Panc1 (cell line): ENCODE results near the gene RBMS3. TPM values are rescaled to one million over a fixed set of nuclear protein-coding genes. Genes with fewer than 3 reads are reported as not detected.
"Not testable (repeated sequence)": the region's sequence is repeated elsewhere in the genome, so short reads cannot be mapped to it uniquely, and the experiment has no call there.

Experiments
- ATAC-seq: fragments of 200-7000 bp; cut with Tn5 transposase; 2 replicates; pipeline ENCODE4 v1.9.1; 2020; ENCODE audit warnings: mild to moderate bottlenecking, moderate library complexity
- Bru-seq: library from RNA; stranded (reverse); fragments of 400-500 nt; gene quantifications from one replicate; lab custom pipeline; 2021; lab: Mats Ljungman, UMichigan
- BruChase-seq, 2 experiments: library from RNA; stranded (reverse); fragments of 400-500 nt; gene quantifications; one replicate each; lab custom pipeline; 2021; lab: Mats Ljungman, UMichigan
- BruUV-seq: library from RNA; stranded (reverse); fragments of 400-500 nt; replicated peaks from 2 replicates; lab custom pipeline; 2021; lab: Mats Ljungman, UMichigan
- CTCF ChIA-PET: fragments of 300-600 bp; sonication (Branson Sonifier 250); formaldehyde crosslinking; loops from one replicate; lab custom pipeline; 2022; ENCODE audit warnings: antibody characterized with exemption; lab: Charles Lee
- POLR2A ChIA-PET: fragments of 300-600 bp; sonication (Branson Sonifier 250); formaldehyde crosslinking; loops from one replicate; lab custom pipeline; 2022; ENCODE audit warnings: antibody characterized with exemption; lab: Charles Lee
- DNase-seq: peaks from one replicate; pipeline ENCODE4 v3.0.0-alpha.2; 2010; ENCODE audit warnings: low read depth, low spot score
- H3K27ac ChIP-seq: 2 replicates; pipeline ENCODE4 v1.5.1; 2011; ENCODE audit warnings: mild to moderate bottlenecking, low read length, inconsistent platforms
- H3K27me3 ChIP-seq: fragments of 200-500 bp; sonication (Bioruptor generic); 2 replicates; pipeline ENCODE4 v1.6.0; 2014; ENCODE audit warnings: low read length, inconsistent platforms; ENCODE audit not compliant: control insufficient read depth, insufficient read depth
- H3K36me3 ChIP-seq: fragments of 200-500 bp; sonication (Bioruptor generic); 2 replicates; pipeline ENCODE4 v1.5.1; 2014; ENCODE audit warnings: inconsistent platforms, mild to moderate bottlenecking, low read length, moderate library complexity; ENCODE audit not compliant: control insufficient read depth, insufficient read depth
- H3K4me1 ChIP-seq: 2 replicates; pipeline ENCODE4 v1.5.1; 2011; ENCODE audit warnings: inconsistent platforms, mild to moderate bottlenecking, low read length, moderate library complexity; ENCODE audit not compliant: control insufficient read depth, insufficient read depth
- H3K4me3 ChIP-seq, 2 experiments: 2 replicates each; pipeline ENCODE4 v1.5.1; 2011 to 2012; ENCODE audit warnings: low read depth in 2 of 2, low read length in 2 of 2, mild to moderate bottlenecking in 2 of 2, inconsistent platforms in 1 of 2, moderate library complexity in 1 of 2
- H3K9me3 ChIP-seq: fragments of 200-500 bp; sonication (Bioruptor generic); 2 replicates; pipeline ENCODE4 v1.5.1; 2014; ENCODE audit warnings: low read depth, mild to moderate bottlenecking, inconsistent platforms, low read length, moderate library complexity; ENCODE audit not compliant: control insufficient read depth, insufficient read depth
- POLR2AphosphoS5 ChIP-seq: IDR thresholded peaks from 2 replicates; pipeline ENCODE4 v1.6.1; 2012; ENCODE audit warnings: mild to moderate bottlenecking, low read depth, low read length, moderate library complexity
- SIN3A ChIP-seq: IDR thresholded peaks from 2 replicates; pipeline ENCODE4 v1.6.1; 2012; ENCODE audit warnings: low read depth, mild to moderate bottlenecking, low read length, moderate library complexity, borderline replicate concordance; ENCODE audit not compliant: insufficient read depth
- TCF7L2 ChIP-seq: IDR thresholded peaks from 2 replicates; pipeline ENCODE4 v1.6.1; 2011; ENCODE audit warnings: mild to moderate bottlenecking, low read depth, low read length, inconsistent platforms
- in situ Hi-C: cut with HindIII; loops from 2 replicates; pipeline ENCODE4 v1.10.0; 2016; ENCODE audit warnings: low sequenced_read_pairs, low pct_unique_long_range_greater_than_20kb
- intact Hi-C: fragments of 100-400 bp; cut with micrococcal nuclease; formaldehyde crosslinking; loops from one replicate; pipeline ENCODE4 v1.10.0; 2022; ENCODE audit not compliant: unreplicated experiment
- long read RNA-seq: library from polyadenylated mRNA; unstranded; transcript quantifications from one replicate; pipeline ENCODE4 v2.0.0, GENCODE V29; 2021; ENCODE audit not compliant: unreplicated experiment
- polyA plus RNA-seq: library from polyadenylated mRNA; unstranded; fragments of >200 nt; gene quantifications from one replicate; pipeline ENCODE4 v1.2.1, GENCODE V29; 2012; ENCODE audit warnings: missing spikeins; ENCODE audit not compliant: insufficient read length
- total RNA-seq: library from RNA; stranded (reverse); gene quantifications from one replicate; pipeline ENCODE4 v1.2.1, GENCODE V29; 2021; ENCODE audit not compliant: unreplicated experiment
- TF ChIP-seq, protein P1 (sequence below): fragments of 450-650 bp; IDR thresholded peaks from 2 replicates; pipeline ENCODE4 v1.5.1; 2017; ENCODE audit warnings: mild to moderate bottlenecking
- TF ChIP-seq, protein P2 (sequence below), 2 experiments: IDR thresholded peaks; 2 replicates each; pipeline ENCODE4 v1.6.1; 2011 to 2012; ENCODE audit warnings: low read depth in 2 of 2, control low read depth in 1 of 2, low read length in 1 of 2, mild to moderate bottlenecking in 1 of 2, moderate library complexity in 1 of 2; ENCODE audit not compliant: insufficient read depth in 1 of 2

RBMS3 gene
- total RNA-seq (1.1 TPM), Bru-seq, nascent RNA (percentile 31 among the genes with signal in this experiment), BruChase-seq, experiment 1, labeled RNA remaining after a 2-hour chase (percentile 26 among the genes with signal in this experiment), BruChase-seq, experiment 2, labeled RNA remaining after a 6-hour chase (percentile 26 among the genes with signal in this experiment)
- polyA plus RNA-seq: 0.57 TPM
- long read RNA-seq, partial matches to known transcripts: 0 of 1 reads
- long read RNA-seq, other reads (novel, unspliced or antisense): 1 of 1 reads

DNA sequence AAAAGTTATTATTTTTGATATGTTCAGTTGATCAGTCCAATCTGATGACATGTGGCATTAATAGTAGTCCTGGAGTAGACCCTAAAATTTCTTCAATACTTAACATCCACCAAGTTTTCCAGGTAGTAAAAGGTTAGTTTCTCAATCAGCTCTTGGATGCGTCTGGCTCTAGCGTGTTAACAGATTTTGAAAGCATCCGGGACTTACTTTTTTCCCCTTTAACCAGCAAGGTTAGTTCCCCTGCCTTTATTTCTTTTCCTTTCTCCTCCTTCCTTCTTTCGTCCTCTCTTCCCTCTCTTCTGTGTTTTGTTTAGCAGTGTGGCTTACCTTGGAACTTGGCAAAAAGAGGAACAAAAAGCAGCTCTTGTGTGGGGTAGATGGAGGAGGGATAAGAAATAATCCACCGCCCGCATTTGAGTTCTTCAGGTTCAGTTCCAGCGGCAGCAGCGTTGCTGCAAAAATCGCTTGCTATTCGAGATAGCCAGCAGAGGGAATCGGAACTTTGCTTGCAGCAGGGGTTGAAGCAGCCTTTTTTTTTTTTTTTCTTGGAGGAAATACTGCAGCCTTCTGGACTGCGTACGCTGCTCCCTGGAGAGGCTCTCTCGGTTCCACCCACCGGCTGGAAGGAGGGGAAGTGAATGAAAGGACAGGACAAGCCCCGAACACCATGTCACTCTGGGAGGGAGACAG is at the start of gene RBMS3:
Gene RBMS3, plus strand, starts transcription at position 668 of the 690 bp plus-strand sequence.
- no peaks in the 10 kb centered on the region for H3K4me1 ChIP-seq
- CTCF ChIA-PET: interaction anchor here (0.7 kb wide), 1 partner anchor 109 kb away, joined by 6 read pairs; no protein-coding TSS in a partner anchor
- TF ChIP-seq SIN3A (no peak), TCF7L2 (no peak)
- TF ChIP-seq, protein P1, sequence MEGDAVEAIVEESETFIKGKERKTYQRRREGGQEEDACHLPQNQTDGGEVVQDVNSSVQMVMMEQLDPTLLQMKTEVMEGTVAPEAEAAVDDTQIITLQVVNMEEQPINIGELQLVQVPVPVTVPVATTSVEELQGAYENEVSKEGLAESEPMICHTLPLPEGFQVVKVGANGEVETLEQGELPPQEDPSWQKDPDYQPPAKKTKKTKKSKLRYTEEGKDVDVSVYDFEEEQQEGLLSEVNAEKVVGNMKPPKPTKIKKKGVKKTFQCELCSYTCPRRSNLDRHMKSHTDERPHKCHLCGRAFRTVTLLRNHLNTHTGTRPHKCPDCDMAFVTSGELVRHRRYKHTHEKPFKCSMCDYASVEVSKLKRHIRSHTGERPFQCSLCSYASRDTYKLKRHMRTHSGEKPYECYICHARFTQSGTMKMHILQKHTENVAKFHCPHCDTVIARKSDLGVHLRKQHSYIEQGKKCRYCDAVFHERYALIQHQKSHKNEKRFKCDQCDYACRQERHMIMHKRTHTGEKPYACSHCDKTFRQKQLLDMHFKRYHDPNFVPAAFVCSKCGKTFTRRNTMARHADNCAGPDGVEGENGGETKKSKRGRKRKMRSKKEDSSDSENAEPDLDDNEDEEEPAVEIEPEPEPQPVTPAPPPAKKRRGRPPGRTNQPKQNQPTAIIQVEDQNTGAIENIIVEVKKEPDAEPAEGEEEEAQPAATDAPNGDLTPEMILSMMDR: peak; percentile 67
- peak within 1 kb of the TSS; percentile 43 to 51 for H3K4me3 ChIP-seq
- H3K27me3 ChIP-seq: no peaks in the 10 kb centered on the region
- ATAC-seq: peak; percentile 85
- DNase-seq: no peak
- H3K36me3 ChIP-seq: no peaks in the 10 kb centered on the region
- no peaks in the 10 kb centered on the region for H3K9me3 ChIP-seq
- peak within 1 kb of the TSS; percentile 55 for H3K27ac ChIP-seq
- POLR2A ChIA-PET: interaction anchor here (0.6 kb wide), 2 partner anchors 693 to 958 kb away, joined by 3 to 7 read pairs; no protein-coding TSS in a partner anchor
- BruUV-seq: no TSS peak
- intact Hi-C loops (no loop called here), in situ Hi-C loops (no loop called here)

DNA sequence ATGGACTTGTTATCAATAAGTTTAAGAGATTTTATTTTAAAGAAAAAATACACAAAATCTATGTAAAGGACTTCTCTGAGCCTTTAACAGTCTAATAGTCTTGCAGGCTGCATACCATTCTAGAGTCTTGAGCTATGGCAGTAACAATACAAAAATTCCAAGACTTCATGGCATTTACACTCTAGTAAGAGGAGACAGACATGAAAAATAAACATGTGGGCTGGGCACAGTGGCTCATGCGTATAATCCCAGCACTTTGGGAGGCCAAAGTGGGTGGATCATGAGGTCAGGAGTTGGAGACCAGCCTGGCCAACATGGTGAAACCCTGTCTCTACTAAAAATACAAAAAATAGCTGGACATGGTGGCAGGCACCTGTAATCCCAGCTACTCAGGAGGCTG is 47.7 kb upstream of the RBMS3 start:
- H3K27ac ChIP-seq, H3K36me3 ChIP-seq, DNase-seq, in situ Hi-C loops, intact Hi-C loops, ATAC-seq, H3K27me3 ChIP-seq, H3K4me3 ChIP-seq, BruUV-seq, H3K4me1 ChIP-seq, H3K9me3 ChIP-seq, POLR2A ChIA-PET: not testable (repeated sequence)
- CTCF ChIA-PET: interaction anchor here (0.6 kb wide), 1 partner anchor 18 kb away, joined by 3 read pairs; no protein-coding TSS in a partner anchor

DNA sequence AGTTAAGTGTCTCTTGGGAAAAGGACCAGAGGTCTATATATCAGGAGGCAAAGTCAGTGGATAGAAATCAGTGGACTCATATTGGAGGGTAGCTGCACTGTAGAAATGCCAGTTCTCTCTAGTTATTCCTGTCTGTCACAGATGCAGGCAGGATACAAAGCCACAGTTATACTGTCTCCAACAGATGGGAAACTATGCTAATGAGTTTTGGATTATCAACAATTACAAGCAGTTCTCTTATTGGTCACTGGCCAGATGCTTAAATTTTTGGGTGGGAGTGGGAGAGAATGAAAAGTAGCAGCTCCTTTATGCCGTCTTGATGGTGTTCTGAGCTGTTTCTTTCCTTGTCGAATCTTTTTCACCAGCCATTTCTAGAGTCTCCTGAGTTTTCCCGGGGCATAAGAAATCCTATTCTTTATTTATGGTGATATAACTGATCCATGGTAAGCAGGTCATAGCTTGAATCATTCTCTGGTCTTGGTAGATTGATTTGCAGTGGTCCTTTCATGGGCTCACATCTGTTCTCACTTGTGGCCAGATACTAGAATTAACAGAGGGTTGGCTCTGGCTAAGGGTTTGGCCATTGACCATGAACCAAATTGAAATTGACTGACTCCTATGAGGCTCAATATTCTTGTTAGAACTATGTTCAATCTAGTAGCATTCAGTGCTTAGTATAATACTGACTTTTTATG is 44.6 kb upstream of the RBMS3 start:
- CTCF ChIA-PET: no interaction called here
- TF ChIP-seq TCF7L2 (no peak), SIN3A (no peak), POLR2AphosphoS5 (no peak)
- TF ChIP-seq, protein P1: no peak
- TF ChIP-seq, protein P2, sequence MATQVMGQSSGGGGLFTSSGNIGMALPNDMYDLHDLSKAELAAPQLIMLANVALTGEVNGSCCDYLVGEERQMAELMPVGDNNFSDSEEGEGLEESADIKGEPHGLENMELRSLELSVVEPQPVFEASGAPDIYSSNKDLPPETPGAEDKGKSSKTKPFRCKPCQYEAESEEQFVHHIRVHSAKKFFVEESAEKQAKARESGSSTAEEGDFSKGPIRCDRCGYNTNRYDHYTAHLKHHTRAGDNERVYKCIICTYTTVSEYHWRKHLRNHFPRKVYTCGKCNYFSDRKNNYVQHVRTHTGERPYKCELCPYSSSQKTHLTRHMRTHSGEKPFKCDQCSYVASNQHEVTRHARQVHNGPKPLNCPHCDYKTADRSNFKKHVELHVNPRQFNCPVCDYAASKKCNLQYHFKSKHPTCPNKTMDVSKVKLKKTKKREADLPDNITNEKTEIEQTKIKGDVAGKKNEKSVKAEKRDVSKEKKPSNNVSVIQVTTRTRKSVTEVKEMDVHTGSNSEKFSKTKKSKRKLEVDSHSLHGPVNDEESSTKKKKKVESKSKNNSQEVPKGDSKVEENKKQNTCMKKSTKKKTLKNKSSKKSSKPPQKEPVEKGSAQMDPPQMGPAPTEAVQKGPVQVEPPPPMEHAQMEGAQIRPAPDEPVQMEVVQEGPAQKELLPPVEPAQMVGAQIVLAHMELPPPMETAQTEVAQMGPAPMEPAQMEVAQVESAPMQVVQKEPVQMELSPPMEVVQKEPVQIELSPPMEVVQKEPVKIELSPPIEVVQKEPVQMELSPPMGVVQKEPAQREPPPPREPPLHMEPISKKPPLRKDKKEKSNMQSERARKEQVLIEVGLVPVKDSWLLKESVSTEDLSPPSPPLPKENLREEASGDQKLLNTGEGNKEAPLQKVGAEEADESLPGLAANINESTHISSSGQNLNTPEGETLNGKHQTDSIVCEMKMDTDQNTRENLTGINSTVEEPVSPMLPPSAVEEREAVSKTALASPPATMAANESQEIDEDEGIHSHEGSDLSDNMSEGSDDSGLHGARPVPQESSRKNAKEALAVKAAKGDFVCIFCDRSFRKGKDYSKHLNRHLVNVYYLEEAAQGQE (IDR thresholded peaks at IDR 0.05; ENCODE audit: insufficient read depth in 1 of 2, low read depth in 2 of 2, low read length in 1 of 2): no peak
- BruUV-seq: no TSS peak

More for the DNA sequence above, 44.6 kb upstream of the RBMS3 start:
- no peak overlapping the region for H3K27ac ChIP-seq
- POLR2A ChIA-PET: no interaction called here
- no peaks in the 10 kb centered on the region for H3K36me3 ChIP-seq
- intact Hi-C loops: no loop called here
- H3K4me3 ChIP-seq: no peak overlapping the region
- no peak for ATAC-seq
- in situ Hi-C loops: no loop called here
- no peaks in the 10 kb centered on the region for H3K9me3 ChIP-seq
- H3K4me1 ChIP-seq: no peaks in the 10 kb centered on the region
- DNase-seq: no peak
- H3K27me3 ChIP-seq: no peaks in the 10 kb centered on the region
